Mesothelial cell of epicardium (in vitro differentiated cells): ENCODE measurements around the gene AGO3. TPM values are rescaled to one million over a fixed set of nuclear protein-coding genes. Genes with fewer than 3 reads are reported as not detected.
A peak's percentile ranks its signal among the peaks of the same experiment; 100 is the strongest.

ENCODE experiments used
- DNase-seq, 2 experiments: peaks; one replicate each; pipeline ENCODE4 v3.0.0; 2021; ENCODE audit warnings: low spot score in 2 of 2; ENCODE audit not compliant: unreplicated experiment in 2 of 2
- H3K27ac Mint-ChIP-seq: 2 replicates; pipeline ENCODE4 v1.8.0; 2021; ENCODE audit warnings: mixed read lengths
- H3K27me3 Mint-ChIP-seq: 2 replicates; pipeline ENCODE4 v1.8.0; 2021; ENCODE audit warnings: low read depth, mixed read lengths
- H3K36me3 Mint-ChIP-seq: 2 replicates; pipeline ENCODE4 v1.8.0; 2021; ENCODE audit warnings: mixed read lengths
- H3K4me1 Mint-ChIP-seq: 2 replicates; pipeline ENCODE4 v1.8.0; 2021; ENCODE audit warnings: mixed read lengths
- H3K4me3 Mint-ChIP-seq: 2 replicates; pipeline ENCODE4 v1.8.0; 2021; ENCODE audit warnings: mild to moderate bottlenecking, moderate library complexity, mixed read lengths
- H3K9me3 Mint-ChIP-seq: 2 replicates; pipeline ENCODE4 v1.8.0; 2021; ENCODE audit warnings: mixed read lengths
- CTCF ChIP-seq: fragments of 200-600 bp; sonication (generic); IDR thresholded peaks from one replicate; pipeline ENCODE4 v1.5.0; 2021; ENCODE audit warnings: antibody characterized with exemption; ENCODE audit not compliant: unreplicated experiment
- total RNA-seq: library from RNA; stranded (reverse); gene quantifications from 3 replicates; pipeline ENCODE4 v1.2.1, GENCODE V29; 2021

The AGO3 gene
- total RNA-seq, 1 donor from 2014 or later: 52.2 TPM

GRCh38 chr1:36099681-36100341, 168.9 kb downstream of the AGO3 start:
- peak; percentile 67 to 88 for DNase-seq
- H3K36me3 Mint-ChIP-seq: peaks cover 1% of the 10 kb centered on the region
- no peak overlapping the region for H3K27ac Mint-ChIP-seq
- peak; percentile 81 for TF ChIP-seq CTCF
- H3K4me3 Mint-ChIP-seq: no peak overlapping the region
- H3K9me3 Mint-ChIP-seq: no peaks in the 10 kb centered on the region
- H3K4me1 Mint-ChIP-seq: peaks cover 6% of the 10 kb centered on the region
- no peaks in the 10 kb centered on the region for H3K27me3 Mint-ChIP-seq

GRCh38 chr1:36100376-36100775, 169.5 kb downstream of the AGO3 start:
- Mint-ChIP-seq H3K27ac (no peak overlapping the region), H3K27me3 (no peaks in the 10 kb centered on the region), H3K9me3 (no peaks in the 10 kb centered on the region), H3K36me3 (peaks cover 1% of the 10 kb centered on the region), H3K4me1 (peaks cover 6% of the 10 kb centered on the region), H3K4me3 (no peak overlapping the region)
- TF ChIP-seq CTCF: no peak
- DNase-seq: no peak

GRCh38 chr1:36101546-36101945, 170.6 kb downstream of the AGO3 start:
- H3K4me3 Mint-ChIP-seq: no peak overlapping the region
- H3K4me1 Mint-ChIP-seq: peaks cover 6% of the 10 kb centered on the region
- no peaks in the 10 kb centered on the region for H3K27me3 Mint-ChIP-seq
- no peaks in the 10 kb centered on the region for H3K9me3 Mint-ChIP-seq
- no peak for TF ChIP-seq CTCF
- H3K36me3 Mint-ChIP-seq: peaks cover 1% of the 10 kb centered on the region
- H3K27ac Mint-ChIP-seq: no peak overlapping the region
- DNase-seq: no peak

GRCh38 chr1:36106269-36106668, 175.4 kb downstream of the AGO3 start:
- H3K4me3 Mint-ChIP-seq: no peak overlapping the region
- H3K9me3 Mint-ChIP-seq: no peaks in the 10 kb centered on the region
- no peaks in the 10 kb centered on the region for H3K27me3 Mint-ChIP-seq
- DNase-seq: no peak
- TF ChIP-seq CTCF: no peak
- H3K4me1 Mint-ChIP-seq: peaks cover 13% of the 10 kb centered on the region
- no peak overlapping the region for H3K27ac Mint-ChIP-seq
- no peaks in the 10 kb centered on the region for H3K36me3 Mint-ChIP-seq

GRCh38 chr1:36107394-36107793, 176.5 kb downstream of the AGO3 start:
- no peak overlapping the region for H3K27ac Mint-ChIP-seq
- no peak for DNase-seq
- no peaks in the 10 kb centered on the region for H3K27me3 Mint-ChIP-seq
- H3K36me3 Mint-ChIP-seq: no peaks in the 10 kb centered on the region
- H3K4me3 Mint-ChIP-seq: no peak overlapping the region
- no peak for TF ChIP-seq CTCF
- H3K4me1 Mint-ChIP-seq: peaks cover 13% of the 10 kb centered on the region
- H3K9me3 Mint-ChIP-seq: no peaks in the 10 kb centered on the region
